ENCODE data around the gene MGLL. TPM values are rescaled to one million over a fixed set of nuclear protein-coding genes. Genes with fewer than 3 reads are reported as not detected.

The MGLL gene
- total RNA-seq, 2 experiments from 2014 or later, result 19.2 to 21.6 TPM

- H3K4me2 ChIP-seq (ENCODE audit: low read length), result no peak overlapping the region
- no peak for DNase-seq (ENCODE audit: low spot score)
- H3K79me2 ChIP-seq (ENCODE audit: insufficient read depth, low read depth, low read length), result no peaks in the 10 kb centered on the region
- no peak overlapping the region for H3K27ac ChIP-seq (ENCODE audit: low read depth, low read length, poor library complexity, severe bottlenecking)
- no peak overlapping the region for H2AFZ ChIP-seq (ENCODE audit: low read length)
- no peaks in the 10 kb centered on the region for H3K9me3 ChIP-seq (ENCODE audit: low read length)
- no peak overlapping the region for H3K4me3 ChIP-seq (ENCODE audit: low read depth, low read length, poor library complexity, severe bottlenecking)
- CTCF ChIA-PET (ENCODE audit: unreplicated experiment), result interaction anchor here (0.7 kb wide), 1 partner anchor 53 kb away, joined by 3 read pairs; no protein-coding TSS in a partner anchor
- no TSS peak for BruUV-seq (replicated peaks)
- TF ChIP-seq EZH2phosphoT487 (IDR thresholded peaks at IDR 0.05; ENCODE audit: borderline replicate concordance, low read depth, low read length) (no peak), CTCF (conservative IDR thresholded peaks at IDR 0.05; ENCODE audit: low read length) (no peak)
- intact Hi-C loops (cut with micrococcal nuclease; ENCODE audit: unreplicated experiment), result no loop called here
- H3K4me1 ChIP-seq (ENCODE audit: insufficient read depth, low read length, poor library complexity, severe bottlenecking), result peaks cover 10% of the 10 kb centered on the region
- no peaks in the 10 kb centered on the region for H3K36me3 ChIP-seq (ENCODE audit: insufficient read depth, low read length)
- H4K20me1 ChIP-seq (ENCODE audit: insufficient read depth, low read length), result no peaks in the 10 kb centered on the region
- POLR2A ChIA-PET, result no interaction called here
- no peaks in the 10 kb centered on the region for H3K9me2 ChIP-seq (ENCODE audit: insufficient read depth, low read length)
Observed at GRCh38 chr3:127789990-127790881, 32.1 kb downstream of the MGLL start.

GRCh38 chr3:127789051-127789450, 33.3 kb downstream of the MGLL start:
- intact Hi-C loops (cut with micrococcal nuclease; ENCODE audit: unreplicated experiment), result no loop called here
- H3K4me1 ChIP-seq (ENCODE audit: insufficient read depth, low read length, poor library complexity, severe bottlenecking), result peaks cover 22% of the 10 kb centered on the region
- H4K20me1 ChIP-seq (ENCODE audit: insufficient read depth, low read length), result no peaks in the 10 kb centered on the region
- ChIA-PET CTCF (ENCODE audit: unreplicated experiment) (no interaction called here), POLR2A (no interaction called here)
- no peak overlapping the region for H3K4me2 ChIP-seq (ENCODE audit: low read length)
- H2AFZ ChIP-seq (ENCODE audit: low read length), result no peak overlapping the region
- DNase-seq (ENCODE audit: low spot score), result no peak
- H3K27ac ChIP-seq (ENCODE audit: low read depth, low read length, poor library complexity, severe bottlenecking), result no peak overlapping the region
- TF ChIP-seq CTCF (conservative IDR thresholded peaks at IDR 0.05; ENCODE audit: low read length), result no peak
- no peak for TF ChIP-seq EZH2phosphoT487 (IDR thresholded peaks at IDR 0.05; ENCODE audit: borderline replicate concordance, low read depth, low read length)
- BruUV-seq (replicated peaks), result no TSS peak
- H3K79me2 ChIP-seq (ENCODE audit: insufficient read depth, low read depth, low read length), result no peaks in the 10 kb centered on the region
- H3K4me3 ChIP-seq (ENCODE audit: low read depth, low read length, poor library complexity, severe bottlenecking), result no peak overlapping the region
- H3K9me3 ChIP-seq (ENCODE audit: low read length), result no peaks in the 10 kb centered on the region
- no peaks in the 10 kb centered on the region for H3K9me2 ChIP-seq (ENCODE audit: insufficient read depth, low read length)
- no peaks in the 10 kb centered on the region for H3K36me3 ChIP-seq (ENCODE audit: insufficient read depth, low read length)

- intact Hi-C loops (cut with micrococcal nuclease; ENCODE audit: unreplicated experiment), result no loop called here
Observed at GRCh38 chr3:127788451-127788909, 33.8 kb downstream of the MGLL start.

More at GRCh38 chr3:127788451-127788909, 33.8 kb downstream of the MGLL start:
- peaks cover 22% of the 10 kb centered on the region for H3K4me1 ChIP-seq (ENCODE audit: insufficient read depth, low read length, poor library complexity, severe bottlenecking)
- H3K27ac ChIP-seq (ENCODE audit: low read depth, low read length, poor library complexity, severe bottlenecking), result no peak overlapping the region
- no peaks in the 10 kb centered on the region for H3K79me2 ChIP-seq (ENCODE audit: insufficient read depth, low read depth, low read length)
- no peak overlapping the region for H3K4me2 ChIP-seq (ENCODE audit: low read length)
- H4K20me1 ChIP-seq (ENCODE audit: insufficient read depth, low read length), result no peaks in the 10 kb centered on the region
- no peak for TF ChIP-seq EZH2phosphoT487 (IDR thresholded peaks at IDR 0.05; ENCODE audit: borderline replicate concordance, low read depth, low read length)
- TF ChIP-seq CTCF (conservative IDR thresholded peaks at IDR 0.05; ENCODE audit: low read length), result no peak
- no TSS peak for BruUV-seq (replicated peaks)
- no peak overlapping the region for H3K4me3 ChIP-seq (ENCODE audit: low read depth, low read length, poor library complexity, severe bottlenecking)
- ChIA-PET CTCF (ENCODE audit: unreplicated experiment) (no interaction called here), POLR2A (no interaction called here)
- H3K9me3 ChIP-seq (ENCODE audit: low read length), result no peaks in the 10 kb centered on the region
- no peak for DNase-seq (ENCODE audit: low spot score)
- no peak overlapping the region for H2AFZ ChIP-seq (ENCODE audit: low read length)
- no peaks in the 10 kb centered on the region for H3K9me2 ChIP-seq (ENCODE audit: insufficient read depth, low read length)
- H3K36me3 ChIP-seq (ENCODE audit: insufficient read depth, low read length), result no peaks in the 10 kb centered on the region

Data from OCI-LY7 (cell line).